ENCODE data around the gene CDH5.

The CDH5 gene

GRCh38 chr16:66395806-66396555, 29.5 kb downstream of the CDH5 start:
- DNase-seq = no peak

- DNase-seq = no peak
Observed at GRCh38 chr16:66397736-66398433, 31.4 kb downstream of the CDH5 start.

- DNase-seq = no peak
Observed at GRCh38 chr16:66399031-66399430, 32.5 kb downstream of the CDH5 start.

GRCh38 chr16:66399930-66400329, 33.4 kb downstream of the CDH5 start:
- DNase-seq = peak; percentile 10

- no peak for DNase-seq
Observed at GRCh38 chr16:66400503-66401380, 34.3 kb downstream of the CDH5 start.

GRCh38 chr16:66401610-66402009, 35.1 kb downstream of the CDH5 start:
- DNase-seq = no peak

GRCh38 chr16:66402166-66402565, 35.7 kb downstream of the CDH5 start:
- no peak for DNase-seq

- DNase-seq = no peak
Observed at GRCh38 chr16:66402591-66403230, 36.2 kb downstream of the CDH5 start.

GRCh38 chr16:66403531-66404145, 37.1 kb downstream of the CDH5 start:
- DNase-seq = no peak

GRCh38 chr16:66405057-66405783, 38.7 kb downstream of the CDH5 start:
- no peak for DNase-seq

- DNase-seq = peak; percentile 50
Observed at GRCh38 chr16:66406534-66407221, 40.2 kb downstream of the CDH5 start.

- no peak for DNase-seq
Observed at GRCh38 chr16:66408163-66409048, 41.9 kb downstream of the CDH5 start.

GRCh38 chr16:66409156-66409555, 42.7 kb downstream of the CDH5 start:
- DNase-seq = no peak

GRCh38 chr16:66412182-66412581, 45.7 kb downstream of the CDH5 start:
- DNase-seq = no peak

- no peak for DNase-seq
Observed at GRCh38 chr16:66414891-66415290, 48.4 kb downstream of the CDH5 start.

GRCh38 chr16:66416136-66416535, 49.6 kb downstream of the CDH5 start:
- no peak for DNase-seq

GRCh38 chr16:66416939-66417700, 50.6 kb downstream of the CDH5 start:
- no peak for DNase-seq

- DNase-seq = no peak
Observed at GRCh38 chr16:66418165-66418962, 51.9 kb downstream of the CDH5 start.
